Measurements from ENCODE around the gene SVIL. TPM values are rescaled to one million over a fixed set of nuclear protein-coding genes. Genes with fewer than 3 reads are reported as not detected.

SVIL gene
- total and polyA plus RNA-seq, 4 donors: 3.1 to 26.0 (median 9.4) TPM

DNA sequence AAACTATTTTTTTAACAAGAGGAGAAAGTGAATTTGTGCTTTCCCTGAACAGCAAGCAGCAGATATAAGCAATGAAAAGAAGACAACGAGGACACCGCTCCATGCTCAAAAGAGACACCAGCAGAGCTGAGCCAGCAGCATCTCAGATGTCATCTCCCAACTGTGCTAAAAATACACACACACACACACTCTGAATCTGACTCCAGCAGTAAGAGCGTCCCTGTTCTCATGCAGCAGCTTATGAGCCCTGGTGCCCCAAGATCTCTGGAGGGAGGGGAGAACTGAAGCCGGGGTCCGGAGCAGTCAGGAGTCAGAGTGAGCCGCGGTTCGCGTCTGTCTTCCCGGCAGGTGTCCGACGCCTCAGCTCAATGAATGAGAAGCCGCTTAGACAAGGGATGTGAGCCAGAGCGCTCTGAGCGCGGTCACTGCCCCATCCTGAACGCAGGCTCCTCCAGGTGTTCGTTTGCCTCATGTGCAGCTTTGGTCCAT, 49.2 kb downstream of the SVIL start (continued):
- TF ChIP-seq, protein P1, sequence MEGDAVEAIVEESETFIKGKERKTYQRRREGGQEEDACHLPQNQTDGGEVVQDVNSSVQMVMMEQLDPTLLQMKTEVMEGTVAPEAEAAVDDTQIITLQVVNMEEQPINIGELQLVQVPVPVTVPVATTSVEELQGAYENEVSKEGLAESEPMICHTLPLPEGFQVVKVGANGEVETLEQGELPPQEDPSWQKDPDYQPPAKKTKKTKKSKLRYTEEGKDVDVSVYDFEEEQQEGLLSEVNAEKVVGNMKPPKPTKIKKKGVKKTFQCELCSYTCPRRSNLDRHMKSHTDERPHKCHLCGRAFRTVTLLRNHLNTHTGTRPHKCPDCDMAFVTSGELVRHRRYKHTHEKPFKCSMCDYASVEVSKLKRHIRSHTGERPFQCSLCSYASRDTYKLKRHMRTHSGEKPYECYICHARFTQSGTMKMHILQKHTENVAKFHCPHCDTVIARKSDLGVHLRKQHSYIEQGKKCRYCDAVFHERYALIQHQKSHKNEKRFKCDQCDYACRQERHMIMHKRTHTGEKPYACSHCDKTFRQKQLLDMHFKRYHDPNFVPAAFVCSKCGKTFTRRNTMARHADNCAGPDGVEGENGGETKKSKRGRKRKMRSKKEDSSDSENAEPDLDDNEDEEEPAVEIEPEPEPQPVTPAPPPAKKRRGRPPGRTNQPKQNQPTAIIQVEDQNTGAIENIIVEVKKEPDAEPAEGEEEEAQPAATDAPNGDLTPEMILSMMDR (IDR thresholded peaks at IDR 0.05; ENCODE audit: low read depth, low read length, missing input control): no peak
- TF ChIP-seq RXRA (IDR thresholded peaks at IDR 0.05) (no peak), HNF4A (conservative IDR thresholded peaks at IDR 0.05) (no peak), HNF4G (IDR thresholded peaks at IDR 0.05) (no peak)

DNA sequence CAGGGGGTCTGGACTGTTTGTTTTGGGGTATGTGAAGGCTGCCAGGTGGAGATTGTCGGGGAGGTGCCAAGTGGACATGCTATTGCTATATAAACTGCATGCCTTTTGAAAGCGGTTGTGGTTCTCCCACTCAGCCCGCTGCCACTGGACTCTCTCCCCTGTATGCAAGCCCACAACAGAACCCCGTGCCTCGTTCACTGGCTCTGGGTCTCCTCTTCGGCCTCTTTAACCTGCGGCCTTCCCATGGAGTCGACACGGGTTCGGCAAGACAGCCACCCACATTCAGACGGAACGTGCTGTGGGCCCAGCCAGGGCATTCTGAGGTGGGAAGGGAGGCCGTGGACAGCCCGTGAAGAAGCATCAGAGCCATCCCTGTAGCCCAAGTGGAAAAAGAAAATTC, 50.3 kb downstream of the SVIL start:
- Histone ChIP-seq H3K27me3 (ENCODE audit: control insufficient read depth in 4 of 4, insufficient read depth in 4 of 4, low read length in 3 of 4) (no peaks in the 10 kb centered on the region), H3K27ac (ENCODE audit: low read depth in 1 of 2, low read length in 2 of 2) (no peak overlapping the region), H3K9me3 (ENCODE audit: control insufficient read depth in 4 of 4, low read length in 3 of 4) (no peaks in the 10 kb centered on the region), H3K9ac (ENCODE audit: low read depth in 1 of 2, low read length in 2 of 2) (no peak overlapping the region), H3K36me3 (ENCODE audit: control insufficient read depth in 4 of 4, insufficient read depth in 3 of 4, low read depth in 1 of 4, low read length in 3 of 4) (no peaks in the 10 kb centered on the region), H3K4me3 (ENCODE audit: low read depth in 1 of 3, low read length in 3 of 3) (no peak overlapping the region), H3K4me1 (ENCODE audit: control insufficient read depth in 4 of 4, insufficient read depth in 4 of 4, low read length in 3 of 4) (peaks cover 0 to 2% (median 0%) of the 10 kb centered on the region in 4 donors)
- TF ChIP-seq YY1 (IDR thresholded peaks at IDR 0.05) (no peak), GABPA (IDR thresholded peaks at IDR 0.05 in 1 of 2, conservative IDR thresholded peaks at IDR 0.05 in 1 of 2) (no peak)
- TF ChIP-seq, protein P2, sequence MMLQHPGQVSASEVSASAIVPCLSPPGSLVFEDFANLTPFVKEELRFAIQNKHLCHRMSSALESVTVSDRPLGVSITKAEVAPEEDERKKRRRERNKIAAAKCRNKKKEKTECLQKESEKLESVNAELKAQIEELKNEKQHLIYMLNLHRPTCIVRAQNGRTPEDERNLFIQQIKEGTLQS (IDR thresholded peaks at IDR 0.05): no peak
- DNase-seq (ENCODE audit: low spot score): no peak
- WGBS: 97% methylated on average over 14 of the region's 14 CpGs

DNA sequence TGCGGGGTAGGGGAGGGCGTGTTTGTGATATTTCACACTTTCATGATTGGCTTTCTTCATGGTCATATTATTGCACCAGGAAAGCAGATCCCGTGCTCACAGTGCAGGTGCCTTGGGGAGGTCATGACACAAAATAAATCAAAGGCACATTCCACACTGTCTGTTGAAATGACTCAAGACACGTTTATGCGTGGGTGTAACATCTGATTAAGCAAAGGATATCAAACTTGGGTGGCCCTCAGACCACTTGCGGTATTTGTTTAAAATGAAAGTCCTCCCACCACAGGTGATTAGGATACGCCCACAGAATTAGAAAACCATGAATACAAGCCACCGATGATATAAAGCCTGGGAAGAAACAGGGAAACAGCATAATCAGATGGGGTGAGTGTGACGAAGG, 51.1 kb downstream of the SVIL start:
- Histone ChIP-seq H3K36me3 (ENCODE audit: control insufficient read depth in 4 of 4, insufficient read depth in 3 of 4, low read depth in 1 of 4, low read length in 3 of 4) (no peaks in the 10 kb centered on the region), H3K9ac (ENCODE audit: low read depth in 1 of 2, low read length in 2 of 2) (no peak overlapping the region), H3K4me1 (ENCODE audit: control insufficient read depth in 4 of 4, insufficient read depth in 4 of 4, low read length in 3 of 4) (peaks cover 0 to under 1% (median 0%) of the 10 kb centered on the region in 4 donors), H3K27ac (ENCODE audit: low read depth in 1 of 2, low read length in 2 of 2) (no peak overlapping the region), H3K4me3 (ENCODE audit: low read depth in 1 of 3, low read length in 3 of 3) (no peak overlapping the region), H3K27me3 (ENCODE audit: control insufficient read depth in 4 of 4, insufficient read depth in 4 of 4, low read length in 3 of 4) (no peaks in the 10 kb centered on the region), H3K9me3 (ENCODE audit: control insufficient read depth in 4 of 4, low read length in 3 of 4) (no peaks in the 10 kb centered on the region)
- TF ChIP-seq HNF4A (conservative IDR thresholded peaks at IDR 0.05) (no peak), HNF4G (IDR thresholded peaks at IDR 0.05) (no peak), YY1 (IDR thresholded peaks at IDR 0.05) (no peak), FOXA2 (IDR thresholded peaks at IDR 0.05) (no peak), EGR1 (IDR thresholded peaks at IDR 0.05; ENCODE audit: low read depth in 2 of 2) (no peak), JUND (IDR thresholded peaks at IDR 0.05) (no peak)
- TF ChIP-seq, protein P3, sequence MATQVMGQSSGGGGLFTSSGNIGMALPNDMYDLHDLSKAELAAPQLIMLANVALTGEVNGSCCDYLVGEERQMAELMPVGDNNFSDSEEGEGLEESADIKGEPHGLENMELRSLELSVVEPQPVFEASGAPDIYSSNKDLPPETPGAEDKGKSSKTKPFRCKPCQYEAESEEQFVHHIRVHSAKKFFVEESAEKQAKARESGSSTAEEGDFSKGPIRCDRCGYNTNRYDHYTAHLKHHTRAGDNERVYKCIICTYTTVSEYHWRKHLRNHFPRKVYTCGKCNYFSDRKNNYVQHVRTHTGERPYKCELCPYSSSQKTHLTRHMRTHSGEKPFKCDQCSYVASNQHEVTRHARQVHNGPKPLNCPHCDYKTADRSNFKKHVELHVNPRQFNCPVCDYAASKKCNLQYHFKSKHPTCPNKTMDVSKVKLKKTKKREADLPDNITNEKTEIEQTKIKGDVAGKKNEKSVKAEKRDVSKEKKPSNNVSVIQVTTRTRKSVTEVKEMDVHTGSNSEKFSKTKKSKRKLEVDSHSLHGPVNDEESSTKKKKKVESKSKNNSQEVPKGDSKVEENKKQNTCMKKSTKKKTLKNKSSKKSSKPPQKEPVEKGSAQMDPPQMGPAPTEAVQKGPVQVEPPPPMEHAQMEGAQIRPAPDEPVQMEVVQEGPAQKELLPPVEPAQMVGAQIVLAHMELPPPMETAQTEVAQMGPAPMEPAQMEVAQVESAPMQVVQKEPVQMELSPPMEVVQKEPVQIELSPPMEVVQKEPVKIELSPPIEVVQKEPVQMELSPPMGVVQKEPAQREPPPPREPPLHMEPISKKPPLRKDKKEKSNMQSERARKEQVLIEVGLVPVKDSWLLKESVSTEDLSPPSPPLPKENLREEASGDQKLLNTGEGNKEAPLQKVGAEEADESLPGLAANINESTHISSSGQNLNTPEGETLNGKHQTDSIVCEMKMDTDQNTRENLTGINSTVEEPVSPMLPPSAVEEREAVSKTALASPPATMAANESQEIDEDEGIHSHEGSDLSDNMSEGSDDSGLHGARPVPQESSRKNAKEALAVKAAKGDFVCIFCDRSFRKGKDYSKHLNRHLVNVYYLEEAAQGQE (IDR thresholded peaks at IDR 0.05): no peak
- TF ChIP-seq, protein P1 (IDR thresholded peaks at IDR 0.05; ENCODE audit: low read depth, low read length, missing input control): no peak
- TF ChIP-seq, protein P4, sequence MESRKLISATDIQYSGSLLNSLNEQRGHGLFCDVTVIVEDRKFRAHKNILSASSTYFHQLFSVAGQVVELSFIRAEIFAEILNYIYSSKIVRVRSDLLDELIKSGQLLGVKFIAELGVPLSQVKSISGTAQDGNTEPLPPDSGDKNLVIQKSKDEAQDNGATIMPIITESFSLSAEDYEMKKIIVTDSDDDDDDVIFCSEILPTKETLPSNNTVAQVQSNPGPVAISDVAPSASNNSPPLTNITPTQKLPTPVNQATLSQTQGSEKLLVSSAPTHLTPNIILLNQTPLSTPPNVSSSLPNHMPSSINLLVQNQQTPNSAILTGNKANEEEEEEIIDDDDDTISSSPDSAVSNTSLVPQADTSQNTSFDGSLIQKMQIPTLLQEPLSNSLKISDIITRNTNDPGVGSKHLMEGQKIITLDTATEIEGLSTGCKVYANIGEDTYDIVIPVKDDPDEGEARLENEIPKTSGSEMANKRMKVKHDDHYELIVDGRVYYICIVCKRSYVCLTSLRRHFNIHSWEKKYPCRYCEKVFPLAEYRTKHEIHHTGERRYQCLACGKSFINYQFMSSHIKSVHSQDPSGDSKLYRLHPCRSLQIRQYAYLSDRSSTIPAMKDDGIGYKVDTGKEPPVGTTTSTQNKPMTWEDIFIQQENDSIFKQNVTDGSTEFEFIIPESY (IDR thresholded peaks at IDR 0.05): no peak
- TF ChIP-seq, protein P5, sequence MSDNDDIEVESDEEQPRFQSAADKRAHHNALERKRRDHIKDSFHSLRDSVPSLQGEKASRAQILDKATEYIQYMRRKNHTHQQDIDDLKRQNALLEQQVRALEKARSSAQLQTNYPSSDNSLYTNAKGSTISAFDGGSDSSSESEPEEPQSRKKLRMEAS (IDR thresholded peaks at IDR 0.05): no peak
- TF ChIP-seq, protein P2 (IDR thresholded peaks at IDR 0.05): no peak
- WGBS: 90% methylated on average over 9 of the region's 9 CpGs
- no peak for DNase-seq (ENCODE audit: low spot score)
